Measurements from ENCODE around the gene ACTR3. TPM values are rescaled to one million over a fixed set of nuclear protein-coding genes. Genes with fewer than 3 reads are reported as not detected.
"Not testable (repeated sequence)": the region's sequence is repeated elsewhere in the genome, so short reads cannot be mapped to it uniquely, and the experiment has no call there.

Gene ACTR3
- total RNA-seq, 2 experiments from 2014 or later = 599 to 604 TPM

DNA sequence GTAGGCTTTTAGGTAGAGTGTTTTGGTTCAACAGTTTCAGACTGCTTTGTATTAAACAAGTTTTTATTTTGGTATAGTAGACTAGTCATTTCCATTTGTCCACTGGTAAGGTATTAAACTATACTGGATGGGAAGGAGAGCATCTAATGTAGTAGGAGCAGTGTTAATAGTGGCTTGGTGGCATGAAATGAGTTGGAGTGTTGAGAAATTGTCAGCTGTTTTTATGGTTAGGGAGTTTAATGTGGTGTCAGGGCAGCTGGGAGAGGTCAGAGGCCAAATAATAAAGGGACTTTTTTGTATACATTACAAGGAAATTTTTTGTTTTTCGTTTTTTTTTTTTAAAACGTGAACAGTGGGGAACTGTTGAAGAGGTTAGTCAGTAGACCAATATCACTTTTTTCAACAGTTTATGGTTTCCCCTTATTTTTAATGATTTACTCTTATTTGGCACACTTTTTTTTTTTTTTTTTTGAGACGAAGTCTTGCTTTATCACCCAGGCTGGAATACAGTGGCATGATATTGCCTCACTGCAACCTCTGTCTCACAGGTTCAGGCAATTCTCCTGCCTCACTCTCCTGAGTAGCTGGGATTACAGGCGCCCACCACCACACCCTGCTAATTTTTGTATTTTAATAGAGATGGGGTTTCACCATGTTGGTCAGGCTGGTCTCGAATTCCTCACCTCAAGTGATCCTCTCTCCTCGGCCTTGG is 21.2 kb downstream of the ACTR3 start:
- no peaks in the 10 kb centered on the region for H3K27me3 Mint-ChIP-seq (ENCODE audit: low read depth)
- peaks cover 58% of the 10 kb centered on the region for H3K36me3 Mint-ChIP-seq (ENCODE audit: low read depth)
- ChIA-PET POLR2A (interaction anchor here (0.6 to 0.7 kb wide), 2 partner anchors 20 to 117 kb away, joined by 3 to 4 read pairs; no protein-coding TSS in a partner anchor), CTCF (interaction anchor here (2.3 kb wide), 1 partner anchor 12 kb away, joined by 8 read pairs; no protein-coding TSS in a partner anchor)
- peak overlapping the region; percentile 31 for H3K27ac Mint-ChIP-seq
- peaks cover 62% of the 10 kb centered on the region for H3K4me1 Mint-ChIP-seq (ENCODE audit: low read depth)
- H3K4me3 Mint-ChIP-seq = no peak overlapping the region
- ATAC-seq (no peak), DNase-seq (no peak)
- peaks cover 6% of the 10 kb centered on the region for H3K9me3 Mint-ChIP-seq (ENCODE audit: insufficient read depth)

DNA sequence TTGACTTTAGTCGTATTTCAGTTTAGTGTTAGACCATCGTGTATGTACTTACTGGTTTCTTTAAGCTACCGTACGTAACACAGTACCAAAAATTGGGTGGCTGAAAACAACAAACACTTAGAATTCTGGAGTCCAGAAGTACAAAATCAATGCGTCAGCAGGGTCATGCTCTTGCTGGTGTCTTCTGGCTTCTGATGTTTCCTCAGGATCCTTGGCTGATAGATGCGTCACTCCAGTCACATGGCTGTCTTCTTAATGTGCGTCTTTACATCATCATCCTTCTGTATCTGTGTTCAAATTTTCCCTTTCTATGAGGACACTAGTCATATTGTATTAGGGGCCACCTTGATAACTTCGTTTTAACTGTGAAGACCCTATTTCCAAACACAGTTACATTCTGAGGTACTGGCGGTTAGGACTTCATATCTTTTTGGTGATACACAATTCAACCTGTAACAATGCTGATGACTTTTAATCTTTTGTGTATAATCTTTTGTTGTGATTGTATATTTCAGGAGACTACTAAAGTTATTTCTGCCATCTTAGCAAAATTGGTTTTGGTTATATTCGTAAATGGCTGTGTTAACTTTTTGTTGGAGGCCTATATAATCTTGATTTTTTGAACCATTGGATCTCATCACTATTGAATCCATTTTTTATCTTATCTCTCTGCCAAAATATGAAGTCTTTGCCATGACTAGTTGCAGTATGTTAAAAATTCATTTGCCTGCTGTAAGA is 25.4 kb downstream of the ACTR3 start:
- ChIA-PET POLR2A (no interaction called here), CTCF (no interaction called here)
- peaks cover 48% of the 10 kb centered on the region for H3K4me1 Mint-ChIP-seq (ENCODE audit: low read depth)
- peaks cover 69% of the 10 kb centered on the region for H3K36me3 Mint-ChIP-seq (ENCODE audit: low read depth)
- H3K27me3 Mint-ChIP-seq (ENCODE audit: low read depth) = no peaks in the 10 kb centered on the region
- no peak overlapping the region for H3K4me3 Mint-ChIP-seq
- H3K27ac Mint-ChIP-seq = no peak overlapping the region
- DNase-seq = no peak
- ATAC-seq = no peak
- H3K9me3 Mint-ChIP-seq (ENCODE audit: insufficient read depth) = no peaks in the 10 kb centered on the region

DNA sequence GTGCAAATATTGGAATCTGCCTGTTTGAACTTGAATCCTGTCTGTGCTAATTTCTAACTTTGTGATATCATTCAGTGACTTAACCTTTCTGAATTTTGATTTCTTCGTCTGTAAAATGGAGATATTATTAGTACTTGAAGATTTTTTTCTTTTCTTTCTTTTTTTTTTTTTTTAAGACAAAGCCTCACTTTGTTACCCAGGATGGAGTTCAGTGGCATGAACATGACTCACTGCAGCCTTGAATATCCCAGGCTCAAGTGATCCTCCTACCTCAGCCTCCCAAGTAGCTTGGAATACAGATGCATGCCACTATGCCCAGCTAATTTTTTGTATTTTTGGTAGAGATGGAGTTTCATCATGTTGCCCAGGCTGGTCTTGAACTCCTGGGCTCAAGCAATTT is 28.3 kb downstream of the ACTR3 start:
- ATAC-seq (no peak), DNase-seq (no peak)
- no peaks in the 10 kb centered on the region for H3K9me3 Mint-ChIP-seq (ENCODE audit: insufficient read depth)
- no peak overlapping the region for H3K4me3 Mint-ChIP-seq
- no peak overlapping the region for H3K27ac Mint-ChIP-seq
- H3K4me1 Mint-ChIP-seq (ENCODE audit: low read depth) = peaks cover 41% of the 10 kb centered on the region
- no peaks in the 10 kb centered on the region for H3K27me3 Mint-ChIP-seq (ENCODE audit: low read depth)
- ChIA-PET CTCF (no interaction called here), POLR2A (no interaction called here)
- peaks cover 60% of the 10 kb centered on the region for H3K36me3 Mint-ChIP-seq (ENCODE audit: low read depth)

DNA sequence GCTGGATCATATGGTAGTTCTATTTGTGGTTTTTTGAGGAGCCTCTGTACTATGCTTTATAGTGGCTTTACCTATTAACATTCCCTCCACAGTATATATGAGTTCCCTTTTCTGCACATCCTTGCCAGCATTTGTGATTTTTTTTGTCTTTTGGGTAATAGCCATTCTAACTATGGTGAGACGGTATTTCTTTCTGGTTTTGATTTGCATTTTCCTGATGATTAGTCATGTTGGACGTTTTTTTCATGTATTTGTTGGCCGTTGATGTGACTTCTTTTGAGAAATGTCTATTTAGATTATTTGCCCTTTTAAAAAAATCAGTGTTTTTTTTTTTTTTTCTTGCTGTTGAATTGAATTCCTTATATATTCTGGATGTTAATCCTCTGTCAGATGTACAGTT is 31.1 kb downstream of the ACTR3 start:
- ATAC-seq (no peak), DNase-seq (no peak)
- no peaks in the 10 kb centered on the region for H3K9me3 Mint-ChIP-seq (ENCODE audit: insufficient read depth)
- peaks cover 35% of the 10 kb centered on the region for H3K4me1 Mint-ChIP-seq (ENCODE audit: low read depth)
- peaks cover 51% of the 10 kb centered on the region for H3K36me3 Mint-ChIP-seq (ENCODE audit: low read depth)
- ChIA-PET POLR2A (interaction anchor here (0.6 kb wide), 1 partner anchor 9 kb away, joined by 3 read pairs; no protein-coding TSS in a partner anchor), CTCF (no interaction called here)
- no peaks in the 10 kb centered on the region for H3K27me3 Mint-ChIP-seq (ENCODE audit: low read depth)
- no peak overlapping the region for H3K27ac Mint-ChIP-seq
- no peak overlapping the region for H3K4me3 Mint-ChIP-seq

DNA sequence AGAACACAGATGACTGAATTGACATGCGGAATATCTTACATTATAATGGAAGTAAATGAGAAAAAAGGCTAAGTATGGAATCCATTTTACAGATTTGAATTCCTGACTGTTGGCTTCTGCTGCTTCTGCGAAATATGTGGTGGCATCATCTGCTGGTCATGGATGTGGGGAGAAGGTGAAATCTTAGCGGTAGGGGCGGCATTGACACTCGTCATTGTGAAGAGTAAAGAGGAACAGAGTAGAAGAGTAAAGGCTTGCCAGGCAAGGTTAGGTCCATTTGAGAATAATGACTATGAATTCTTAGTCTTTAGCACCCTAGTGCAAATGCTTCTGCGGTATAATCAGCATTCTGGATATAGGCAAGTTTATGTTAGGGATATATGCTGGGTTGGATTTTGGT is 32.4 kb downstream of the ACTR3 start:
- Mint-ChIP-seq H3K4me3 (no peak overlapping the region), H3K4me1 (ENCODE audit: low read depth) (peaks cover 30% of the 10 kb centered on the region), H3K27ac (no peak overlapping the region), H3K36me3 (ENCODE audit: low read depth) (peaks cover 50% of the 10 kb centered on the region), H3K9me3 (ENCODE audit: insufficient read depth) (no peaks in the 10 kb centered on the region), H3K27me3 (ENCODE audit: low read depth) (no peaks in the 10 kb centered on the region)
- ChIA-PET CTCF (no interaction called here), POLR2A (no interaction called here)
- ATAC-seq = no peak
- no peak for DNase-seq

DNA sequence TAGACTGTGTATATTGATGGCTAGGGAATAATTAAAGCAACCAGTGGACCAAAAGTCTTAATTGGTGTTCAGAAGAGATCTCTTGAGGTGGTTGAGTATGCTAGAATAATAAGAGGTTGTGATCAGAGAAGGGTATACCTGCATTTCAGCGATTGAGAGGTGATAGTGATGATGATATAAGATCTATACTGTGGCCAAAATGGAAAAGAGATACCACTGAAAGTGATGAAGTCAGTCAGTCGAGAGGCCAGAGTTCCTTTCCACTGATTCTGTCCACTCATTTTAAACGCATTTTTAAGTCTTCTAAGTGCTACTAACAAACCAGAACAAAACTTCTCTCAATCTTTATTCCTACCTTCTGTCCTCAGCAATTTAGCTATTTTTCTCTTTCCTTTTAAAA is 32.9 kb downstream of the ACTR3 start:
- H3K27me3 Mint-ChIP-seq (ENCODE audit: low read depth) = no peaks in the 10 kb centered on the region
- H3K9me3 Mint-ChIP-seq (ENCODE audit: insufficient read depth) = no peaks in the 10 kb centered on the region
- H3K27ac Mint-ChIP-seq = no peak overlapping the region
- peaks cover 47% of the 10 kb centered on the region for H3K36me3 Mint-ChIP-seq (ENCODE audit: low read depth)
- ATAC-seq = peak; percentile 14
- ChIA-PET CTCF (interaction anchor here (0.9 kb wide), 1 partner anchor 20 kb away, joined by 3 read pairs; no protein-coding TSS in a partner anchor), POLR2A (no interaction called here)
- peaks cover 25% of the 10 kb centered on the region for H3K4me1 Mint-ChIP-seq (ENCODE audit: low read depth)
- no peak overlapping the region for H3K4me3 Mint-ChIP-seq
- no peak for DNase-seq

DNA sequence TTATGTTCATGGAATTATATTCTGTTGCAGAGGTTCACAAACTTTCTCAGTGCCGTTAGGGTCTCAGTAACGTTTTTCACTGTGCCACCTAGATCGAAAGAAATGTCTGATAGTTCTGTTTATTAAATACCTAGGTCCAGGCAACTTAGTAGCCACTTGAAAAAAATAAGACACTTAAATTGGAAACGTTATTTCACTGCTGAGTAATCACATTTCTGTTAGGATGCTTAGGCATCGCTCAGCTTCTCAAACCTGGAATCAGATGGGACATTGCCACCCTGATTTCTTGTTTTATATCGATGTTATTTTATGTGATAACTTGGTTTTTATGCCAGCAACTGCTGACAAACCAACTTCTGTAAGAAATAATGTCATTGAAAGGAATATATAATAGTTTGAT is 36.0 kb downstream of the ACTR3 start:
- no peak overlapping the region for H3K4me3 Mint-ChIP-seq
- H3K27me3 Mint-ChIP-seq (ENCODE audit: low read depth) = no peaks in the 10 kb centered on the region
- DNase-seq = no peak
- peaks cover 52% of the 10 kb centered on the region for H3K36me3 Mint-ChIP-seq (ENCODE audit: low read depth)
- H3K27ac Mint-ChIP-seq = no peak overlapping the region
- ChIA-PET CTCF (no interaction called here), POLR2A (no interaction called here)
- H3K9me3 Mint-ChIP-seq (ENCODE audit: insufficient read depth) = no peaks in the 10 kb centered on the region
- peaks cover 27% of the 10 kb centered on the region for H3K4me1 Mint-ChIP-seq (ENCODE audit: low read depth)
- no peak for ATAC-seq

DNA sequence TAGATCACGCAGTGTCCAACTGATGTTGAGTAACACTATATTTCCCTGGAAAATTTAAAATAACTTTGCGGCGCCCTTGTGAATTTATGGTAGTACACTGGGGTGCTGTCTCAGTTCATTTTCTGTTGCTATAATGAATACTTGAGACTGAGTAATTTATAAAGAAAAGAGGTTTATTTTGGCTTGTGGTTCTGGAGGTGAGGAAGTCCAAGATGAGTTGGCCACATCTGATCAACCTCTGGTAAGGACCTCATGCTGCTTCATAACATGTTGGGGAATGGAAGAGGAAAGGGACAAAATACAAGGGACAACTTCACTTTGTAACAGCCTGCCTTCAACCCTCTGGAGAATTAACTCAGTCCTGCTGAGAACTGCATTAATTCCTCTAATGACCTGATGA is 36.4 kb downstream of the ACTR3 start:
- CTCF ChIA-PET = no interaction called here
- H3K27me3 Mint-ChIP-seq (ENCODE audit: low read depth) = no peaks in the 10 kb centered on the region
- H3K4me3 Mint-ChIP-seq = no peak overlapping the region
- peaks cover 51% of the 10 kb centered on the region for H3K36me3 Mint-ChIP-seq (ENCODE audit: low read depth)
- H3K9me3 Mint-ChIP-seq (ENCODE audit: insufficient read depth) = no peaks in the 10 kb centered on the region
- DNase-seq (no peak), ATAC-seq (no peak)
- POLR2A ChIA-PET = no interaction called here
- no peak overlapping the region for H3K27ac Mint-ChIP-seq
- H3K4me1 Mint-ChIP-seq (ENCODE audit: low read depth) = peaks cover 25% of the 10 kb centered on the region

DNA sequence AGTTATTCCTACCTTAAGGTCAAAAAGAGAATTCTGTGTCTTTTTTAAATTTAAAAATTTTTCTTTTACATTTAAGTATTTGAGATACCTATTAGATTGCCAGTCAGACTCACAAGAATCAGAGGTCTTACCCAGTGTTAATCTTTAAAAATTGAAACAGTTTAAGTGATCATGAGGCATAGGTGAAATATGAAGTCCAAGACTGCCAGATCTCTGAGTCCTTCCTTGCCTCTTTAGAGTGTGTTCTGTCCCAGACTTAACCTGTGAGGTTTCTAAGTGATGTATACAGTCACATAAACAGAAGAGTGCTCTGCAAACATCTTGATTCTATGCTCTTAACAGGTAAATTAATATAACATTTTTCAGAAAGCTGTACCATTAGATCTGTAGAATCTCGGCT is 40.6 kb downstream of the ACTR3 start:
- ATAC-seq (no peak), DNase-seq (no peak)
- peaks cover 72% of the 10 kb centered on the region for H3K36me3 Mint-ChIP-seq (ENCODE audit: low read depth)
- no peaks in the 10 kb centered on the region for H3K27me3 Mint-ChIP-seq (ENCODE audit: low read depth)
- H3K4me1 Mint-ChIP-seq (ENCODE audit: low read depth) = peaks cover 17% of the 10 kb centered on the region
- ChIA-PET POLR2A (no interaction called here), CTCF (interaction anchor here (1.2 kb wide), 1 partner anchor 18 kb away, joined by 3 read pairs; no protein-coding TSS in a partner anchor)
- H3K4me3 Mint-ChIP-seq = no peak overlapping the region
- no peak overlapping the region for H3K27ac Mint-ChIP-seq
- H3K9me3 Mint-ChIP-seq (ENCODE audit: insufficient read depth) = no peaks in the 10 kb centered on the region

DNA sequence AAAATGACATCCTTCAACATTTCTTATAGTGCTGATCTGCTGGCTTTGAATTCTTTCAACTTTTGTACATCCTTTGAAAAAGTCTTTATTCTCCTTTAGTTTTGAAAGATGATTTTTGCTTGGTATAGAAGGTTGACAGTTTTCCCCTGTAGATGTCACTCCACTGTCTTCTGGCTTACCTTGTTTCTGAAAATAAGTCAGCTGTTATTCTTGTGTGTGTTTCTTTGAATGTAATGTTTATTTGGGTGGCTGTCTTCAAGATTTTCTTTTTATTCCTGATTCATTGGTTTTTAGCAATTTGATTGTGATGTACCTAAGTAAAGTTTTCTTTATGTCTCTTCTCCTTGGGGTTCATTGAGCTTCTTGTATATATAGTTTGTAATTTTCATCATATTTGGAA is 47.6 kb downstream of the ACTR3 start:
- POLR2A ChIA-PET = interaction anchor here (1.6 kb wide), 1 partner anchor 10 kb away, joined by 4 read pairs; no protein-coding TSS in a partner anchor
- no peak overlapping the region for H3K4me3 Mint-ChIP-seq
- H3K4me1 Mint-ChIP-seq (ENCODE audit: low read depth) = no peaks in the 10 kb centered on the region
- DNase-seq (no peak), ATAC-seq (no peak)
- CTCF ChIA-PET = interaction anchor here (1.5 kb wide), 1 partner anchor 28 kb away, joined by 3 read pairs; no protein-coding TSS in a partner anchor
- H3K36me3 Mint-ChIP-seq (ENCODE audit: low read depth) = peaks cover 67% of the 10 kb centered on the region
- no peak overlapping the region for H3K27ac Mint-ChIP-seq
- no peaks in the 10 kb centered on the region for H3K27me3 Mint-ChIP-seq (ENCODE audit: low read depth)
- peaks cover 4% of the 10 kb centered on the region for H3K9me3 Mint-ChIP-seq (ENCODE audit: insufficient read depth)

DNA sequence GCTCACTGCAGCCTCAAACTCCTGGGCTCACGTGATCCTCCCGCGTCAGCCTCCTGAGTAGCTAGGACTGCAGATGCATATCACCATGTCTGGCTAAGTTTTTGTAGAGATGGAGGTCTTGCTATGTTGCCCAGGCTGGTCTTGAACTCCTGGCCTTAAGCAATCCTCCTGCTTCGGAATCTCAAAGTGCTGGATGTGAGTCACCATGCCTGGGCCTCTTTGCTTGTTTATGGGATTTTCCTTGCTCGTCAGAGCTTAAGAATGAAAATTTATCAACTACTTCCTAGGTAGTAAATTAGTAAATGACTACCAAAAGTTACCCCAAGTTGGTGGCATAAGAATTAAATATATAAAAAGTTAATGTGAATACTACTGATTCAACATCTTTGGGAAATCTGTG is 51.0 kb downstream of the ACTR3 start:
- Mint-ChIP-seq H3K4me1 (ENCODE audit: low read depth) (no peaks in the 10 kb centered on the region), H3K27me3 (ENCODE audit: low read depth) (no peaks in the 10 kb centered on the region), H3K36me3 (ENCODE audit: low read depth) (peaks cover 45% of the 10 kb centered on the region), H3K4me3 (no peak overlapping the region), H3K27ac (no peak overlapping the region), H3K9me3 (ENCODE audit: insufficient read depth) (peaks cover 4% of the 10 kb centered on the region)
- CTCF ChIA-PET = no interaction called here
- DNase-seq (no peak), ATAC-seq (no peak)
- POLR2A ChIA-PET = no interaction called here

DNA sequence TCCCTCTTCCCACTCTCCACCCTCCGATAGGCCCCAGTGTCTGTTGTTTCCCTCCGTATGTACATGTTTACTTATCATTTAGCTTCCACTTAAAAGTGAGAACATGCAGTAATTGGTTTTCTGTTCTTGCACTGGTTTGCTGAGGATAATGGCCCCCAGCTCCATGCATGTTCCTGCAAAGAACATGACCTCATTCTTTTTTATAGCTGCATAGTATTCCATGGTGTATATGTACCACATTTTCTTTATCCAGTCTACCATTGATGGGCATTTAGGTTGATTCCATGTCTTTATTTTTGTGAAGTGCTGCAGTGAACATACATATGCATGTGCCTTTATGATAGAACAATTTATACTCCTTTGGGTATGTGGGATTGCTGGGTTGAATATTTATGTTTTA is 55.9 kb downstream of the ACTR3 start:
- POLR2A ChIA-PET = interaction anchor here (1.2 kb wide), 1 partner anchor 189 kb away, joined by 6 read pairs; no protein-coding TSS in a partner anchor
- H3K4me3 Mint-ChIP-seq; H3K27ac Mint-ChIP-seq; H3K9me3 Mint-ChIP-seq (ENCODE audit: insufficient read depth); DNase-seq; CTCF ChIA-PET; H3K27me3 Mint-ChIP-seq (ENCODE audit: low read depth); ATAC-seq; H3K4me1 Mint-ChIP-seq (ENCODE audit: low read depth): not testable (repeated sequence)
- peaks cover 41% of the 10 kb centered on the region for H3K36me3 Mint-ChIP-seq (ENCODE audit: low read depth)

Measured in activated CD8-positive, alpha-beta T cell treated with anti-CD3 and anti-CD28 coated beads, Interleukin-2, amount 10 ng/mL, durations not matched to agents 7 days and 5 days (primary cell).